SH-SY5Y (cell line): ENCODE data around the gene NXF1.

Experiments
- GATA2 ChIP-seq: IDR thresholded peaks from 2 replicates; pipeline ENCODE4 v1.6.1; 2011; ENCODE audit warnings: mild to moderate bottlenecking, low read depth, low read length
- GATA3 ChIP-seq: IDR thresholded peaks from 2 replicates; pipeline ENCODE4 v1.6.1; 2011; ENCODE audit warnings: low read depth, mild to moderate bottlenecking, low read length, moderate library complexity

NXF1 gene

DNA sequence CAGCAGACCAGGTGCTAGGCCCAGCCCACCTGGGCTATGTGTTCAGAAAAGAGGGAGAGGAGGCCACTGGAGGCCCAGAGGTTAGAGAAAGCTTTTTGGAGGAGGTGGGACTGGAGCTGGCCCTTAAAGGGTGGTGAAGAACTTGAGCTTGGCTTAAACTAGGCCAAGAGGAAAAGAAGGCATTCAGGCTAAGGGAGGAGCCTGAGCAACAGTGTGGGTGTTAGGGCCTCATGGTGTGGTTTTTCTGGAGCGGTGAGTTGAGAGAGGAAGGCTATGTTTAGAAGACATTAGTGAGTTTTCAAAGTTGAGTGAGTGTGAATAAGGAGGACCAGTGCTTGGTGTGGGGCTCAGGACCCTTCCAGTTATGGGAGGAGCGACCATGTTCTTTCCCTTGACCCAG, 27.9 kb downstream of the NXF1 start:
- no peak for TF ChIP-seq GATA3
- no peak for TF ChIP-seq GATA2

DNA sequence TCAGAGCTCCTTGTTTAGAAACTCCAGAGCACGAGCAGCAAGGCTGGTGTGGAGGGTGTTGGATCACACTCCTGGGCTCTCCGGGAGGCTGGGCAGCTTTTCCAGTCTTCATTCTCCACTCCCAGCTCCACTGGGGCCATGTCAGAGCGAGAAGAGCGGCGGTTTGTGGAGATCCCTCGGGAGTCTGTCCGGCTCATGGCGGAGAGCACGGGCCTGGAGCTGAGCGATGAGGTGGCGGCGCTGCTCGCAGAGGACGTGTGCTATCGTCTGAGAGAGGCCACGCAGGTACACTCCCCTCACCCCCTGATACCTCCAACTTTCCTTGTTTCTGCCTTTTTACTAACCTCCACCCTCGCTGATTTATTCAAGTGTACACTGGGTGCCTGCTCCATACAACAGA, 29.6 kb downstream of the NXF1 start:
- TF ChIP-seq GATA2: no peak
- TF ChIP-seq GATA3: no peak

DNA sequence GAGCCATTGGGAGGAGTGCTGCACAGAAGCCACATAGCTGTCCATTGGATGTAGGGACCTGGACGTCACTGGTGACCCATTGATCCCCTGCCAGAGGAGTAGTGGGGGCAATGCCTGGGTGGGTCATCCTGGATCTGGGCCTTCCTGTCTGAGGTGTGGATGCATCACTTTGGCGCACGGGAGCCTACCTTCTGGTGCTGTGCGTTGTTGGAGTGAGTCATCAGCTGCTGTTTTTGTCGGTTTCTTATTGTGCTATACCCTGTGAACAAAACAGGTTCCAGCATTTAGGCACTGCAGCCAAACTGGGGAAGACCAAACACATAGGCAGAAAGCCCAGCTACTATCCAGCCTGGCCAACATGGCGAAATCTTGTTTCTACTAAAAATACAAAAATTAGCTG, 30.8 kb downstream of the NXF1 start:
- TF ChIP-seq GATA3 (no peak), GATA2 (no peak)

DNA sequence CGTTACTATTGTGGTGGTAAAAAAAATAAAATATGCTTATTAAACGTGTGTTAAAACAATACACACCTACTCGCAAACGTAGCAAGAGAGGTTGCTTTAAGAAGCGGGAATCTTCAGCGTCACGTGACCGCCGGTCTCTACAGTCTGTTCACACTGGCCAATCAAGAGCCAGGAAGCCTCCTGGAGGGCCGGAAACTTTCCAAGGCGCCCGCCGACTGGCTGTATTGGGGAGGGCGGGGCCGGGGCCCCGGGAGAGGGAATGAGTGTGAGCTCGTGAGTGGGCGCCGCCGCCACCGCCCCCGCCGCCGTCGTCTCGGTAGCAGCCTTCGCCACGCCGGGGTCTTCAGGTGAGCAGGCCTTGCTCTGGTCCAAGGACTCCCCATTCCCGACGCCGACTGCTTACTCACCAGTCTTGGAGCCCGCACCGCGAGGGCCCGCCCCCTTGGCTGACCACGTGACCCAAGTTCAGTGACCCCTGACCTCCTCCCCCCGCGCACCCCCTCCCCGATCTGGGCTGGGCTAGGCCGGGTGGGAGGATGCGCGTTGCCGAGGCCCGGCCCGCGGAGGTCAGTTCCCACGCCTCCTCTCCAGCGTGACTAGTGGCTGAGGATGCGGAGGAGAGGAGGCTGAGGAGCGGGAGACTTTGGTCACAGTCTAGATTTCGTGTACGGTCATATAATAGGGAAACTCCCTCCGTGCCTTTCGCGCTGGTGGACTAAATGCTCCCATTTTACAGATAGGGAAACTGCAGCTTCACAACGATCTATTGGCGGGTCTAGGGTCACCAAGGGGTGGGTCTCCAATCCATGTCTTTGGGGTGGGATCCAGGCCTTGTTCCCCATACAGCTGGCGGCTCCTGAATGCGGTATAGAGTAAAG, 33.9 kb downstream of the NXF1 start, which contains the start of gene TAF6L:
TSS of gene TAF6L (plus strand) at position 253 of the 878 bp plus-strand sequence. CDS start 4,388 bp downstream, outside the sequence.
- TF ChIP-seq GATA3 (no peak), GATA2 (no peak)

DNA sequence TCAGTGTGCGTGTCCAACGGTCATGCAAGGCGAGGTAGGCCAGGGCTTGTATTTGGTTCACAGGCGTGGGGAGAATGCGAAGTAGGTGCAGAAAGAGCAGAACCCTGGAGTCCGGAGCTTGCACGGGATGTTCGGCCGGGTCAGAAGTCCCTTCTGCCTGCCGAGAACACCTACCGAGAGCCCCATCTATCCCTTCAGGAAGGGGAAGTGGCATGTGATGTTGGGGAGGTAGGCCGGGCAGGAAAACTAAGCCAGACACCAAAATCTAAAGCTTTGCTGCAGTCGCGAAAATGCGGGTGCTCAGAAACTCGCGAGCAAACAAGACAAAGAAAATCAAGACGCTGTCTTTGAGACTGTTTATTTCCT, 34.5 kb downstream of the NXF1 start:
- no peak for TF ChIP-seq GATA2
- TF ChIP-seq GATA3: no peak

DNA sequence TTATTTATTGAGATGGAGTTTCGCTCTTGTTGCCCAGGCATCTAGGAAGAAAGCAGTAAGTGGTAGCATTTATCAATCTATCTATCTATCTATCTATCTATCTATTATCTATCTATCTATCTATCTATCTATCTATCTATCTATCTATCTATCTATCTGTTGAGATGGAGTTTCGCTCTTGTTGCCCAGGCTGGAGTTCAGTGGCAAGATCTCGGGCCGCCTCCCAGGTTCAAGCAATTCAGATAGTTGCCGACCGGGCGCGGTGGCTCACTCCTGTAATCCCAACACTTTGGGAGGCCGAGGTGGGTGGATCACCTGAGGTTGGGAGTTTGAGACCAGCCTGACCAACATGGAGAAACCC, 44.4 kb downstream of the NXF1 start:
- 0 out of 2 replicates have a peak, but pooled peaks have one; percentile 12 for TF ChIP-seq GATA2

DNA sequence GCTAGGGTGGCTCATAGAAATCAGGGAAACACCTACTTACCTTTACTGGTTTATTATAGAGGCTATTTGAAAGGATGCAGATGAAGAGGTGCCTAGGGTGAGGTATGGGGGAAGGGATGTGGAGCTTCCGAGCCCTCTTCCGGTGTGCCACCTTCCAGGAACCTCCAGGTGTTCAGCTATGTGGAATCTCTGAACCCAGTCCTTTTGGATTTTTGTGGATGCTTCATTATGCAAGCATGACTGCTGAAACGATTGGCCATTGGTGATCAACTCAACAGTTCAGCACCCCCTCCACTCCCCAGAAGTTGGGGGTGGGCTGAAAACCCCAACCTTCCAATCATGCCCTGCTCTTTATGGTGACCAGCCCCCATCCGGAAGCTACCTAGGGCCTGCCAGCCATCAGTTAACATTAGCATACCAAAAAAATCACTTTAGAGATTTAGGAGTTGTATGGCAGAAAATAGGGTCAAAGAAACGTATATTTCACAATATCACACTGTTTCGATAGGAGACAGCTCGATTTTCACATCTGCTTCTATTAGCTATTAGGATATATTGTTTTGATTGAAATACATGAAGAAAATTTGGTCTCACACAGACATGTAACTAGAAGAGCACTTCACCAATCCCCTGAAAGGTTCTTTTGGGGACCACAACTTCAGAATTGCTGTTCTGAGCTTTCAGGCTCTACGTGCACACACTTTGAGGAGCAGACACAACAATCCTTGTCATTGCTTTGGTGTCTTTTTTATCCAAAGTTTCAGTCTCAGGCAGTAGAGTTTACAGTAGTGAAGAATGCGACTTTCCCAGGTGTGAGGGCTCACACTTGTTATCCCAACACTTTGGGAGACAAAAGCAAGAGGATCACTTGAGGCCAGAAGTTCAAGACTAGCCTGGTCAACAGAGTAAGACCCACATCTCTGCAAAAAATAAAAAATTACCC, 47.1 kb downstream of the NXF1 start:
- no peak for TF ChIP-seq GATA3

DNA sequence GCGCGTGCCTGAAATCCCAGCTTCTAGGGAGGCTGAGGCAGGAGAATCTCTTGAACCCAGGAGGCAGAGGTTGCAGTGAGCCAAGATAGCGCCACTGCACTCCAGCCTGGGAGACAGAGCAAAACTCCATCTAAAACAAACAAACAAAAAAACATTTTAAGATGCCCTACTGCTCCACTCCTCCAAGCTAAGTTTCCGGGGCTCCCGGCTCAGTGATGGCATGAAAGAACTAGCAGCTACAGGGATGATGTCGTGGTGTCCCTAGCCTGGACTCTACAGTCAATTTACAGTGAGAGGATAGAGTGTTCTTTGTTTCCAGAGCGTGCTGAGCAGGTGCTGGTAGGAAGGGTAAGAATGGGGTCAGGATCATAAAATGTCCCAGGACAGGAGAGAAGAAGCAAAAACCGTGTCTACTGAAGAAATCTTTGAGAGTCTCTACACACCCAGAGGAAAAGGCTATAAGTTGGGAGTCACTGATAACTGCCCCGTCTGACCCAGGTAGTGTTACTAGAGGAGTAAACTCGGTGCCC, 50.1 kb downstream of the NXF1 start:
- TF ChIP-seq GATA2 (no peak), GATA3 (no peak)

DNA sequence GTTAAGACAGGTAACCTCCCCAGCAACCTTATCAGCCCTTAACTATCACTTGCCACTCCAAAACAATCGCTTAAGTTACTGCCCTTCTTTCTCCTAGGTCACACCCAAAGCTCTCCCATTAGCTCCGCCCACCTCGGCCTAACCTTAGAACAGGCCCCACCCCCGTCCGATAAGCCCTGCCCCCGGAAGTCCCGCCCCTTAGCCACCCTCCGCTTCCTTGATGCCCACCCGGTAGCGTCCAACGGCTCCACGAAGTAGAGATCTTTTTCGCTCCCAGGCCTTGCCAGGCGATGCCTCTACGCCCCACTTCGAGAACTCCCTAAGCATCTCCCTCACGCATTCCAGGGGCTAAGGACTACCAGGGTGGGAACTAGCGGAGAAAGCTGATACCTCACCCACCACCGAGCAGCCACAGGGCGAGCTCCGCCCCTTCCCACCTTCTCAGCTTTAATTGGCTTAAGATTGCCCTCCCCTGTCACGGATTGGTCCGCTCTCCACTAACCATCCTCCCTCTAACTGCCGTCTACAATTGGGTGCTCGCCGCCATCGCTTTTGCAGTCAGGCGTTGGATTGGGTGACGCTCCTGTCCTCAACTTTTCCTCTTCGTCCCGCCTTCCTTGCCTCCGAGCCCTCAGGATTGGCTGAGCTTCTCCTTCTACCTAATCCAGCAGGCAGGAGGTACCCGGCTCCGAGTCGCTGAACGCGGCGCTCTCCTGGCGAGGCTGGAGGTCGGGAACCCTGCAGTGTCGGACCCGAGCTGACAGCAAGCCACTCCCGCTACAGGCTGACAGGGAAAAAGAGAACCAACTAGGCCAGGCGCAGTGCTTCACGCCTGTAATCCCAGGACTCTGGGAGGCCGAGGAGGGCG, 51.3 kb downstream of the NXF1 start, which contains the start of gene ZBTB3:
TSS of gene ZBTB3 (minus strand) at position 425 of the 868 bp plus-strand sequence. CDS start 496 bp downstream, outside the sequence.
- TF ChIP-seq GATA2 (no peak), GATA3 (no peak)

DNA sequence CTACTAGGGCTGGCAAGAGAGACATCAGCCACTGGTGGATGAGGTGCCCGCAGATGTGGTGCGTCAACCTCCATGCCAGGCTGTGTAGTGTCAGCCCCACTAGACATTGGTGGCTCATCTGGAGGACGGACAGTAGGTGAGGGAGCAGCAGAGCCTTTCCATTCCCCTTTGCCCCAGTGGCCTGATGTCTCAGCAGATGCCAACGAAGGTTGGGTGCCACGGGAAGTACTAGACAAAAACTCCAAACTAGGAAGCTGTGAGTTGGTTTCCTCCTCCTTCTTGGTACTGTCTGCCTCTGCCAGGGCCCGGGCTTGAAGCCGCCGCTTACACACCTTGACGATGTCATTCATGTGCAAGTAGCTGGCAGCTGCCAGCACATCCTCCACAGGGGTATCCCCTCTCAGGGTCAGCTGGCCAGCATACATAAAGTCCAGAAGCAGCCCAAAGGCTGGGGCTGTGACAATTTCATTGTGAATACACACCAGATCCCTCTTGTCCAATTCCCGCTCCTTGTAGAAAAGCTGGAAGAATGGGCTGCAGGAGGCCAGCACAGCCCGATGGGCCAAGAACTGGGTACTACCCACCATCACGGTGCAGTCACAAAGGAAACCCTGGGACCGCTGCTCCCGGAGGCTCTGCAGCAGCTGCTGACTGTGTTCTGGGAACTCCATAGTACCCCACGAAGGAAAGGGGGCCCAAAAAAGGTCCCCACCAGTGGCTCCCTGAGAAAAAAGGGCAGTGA, 52.1 kb downstream of the NXF1 start:
- TF ChIP-seq GATA2 (no peak), GATA3 (no peak)

DNA sequence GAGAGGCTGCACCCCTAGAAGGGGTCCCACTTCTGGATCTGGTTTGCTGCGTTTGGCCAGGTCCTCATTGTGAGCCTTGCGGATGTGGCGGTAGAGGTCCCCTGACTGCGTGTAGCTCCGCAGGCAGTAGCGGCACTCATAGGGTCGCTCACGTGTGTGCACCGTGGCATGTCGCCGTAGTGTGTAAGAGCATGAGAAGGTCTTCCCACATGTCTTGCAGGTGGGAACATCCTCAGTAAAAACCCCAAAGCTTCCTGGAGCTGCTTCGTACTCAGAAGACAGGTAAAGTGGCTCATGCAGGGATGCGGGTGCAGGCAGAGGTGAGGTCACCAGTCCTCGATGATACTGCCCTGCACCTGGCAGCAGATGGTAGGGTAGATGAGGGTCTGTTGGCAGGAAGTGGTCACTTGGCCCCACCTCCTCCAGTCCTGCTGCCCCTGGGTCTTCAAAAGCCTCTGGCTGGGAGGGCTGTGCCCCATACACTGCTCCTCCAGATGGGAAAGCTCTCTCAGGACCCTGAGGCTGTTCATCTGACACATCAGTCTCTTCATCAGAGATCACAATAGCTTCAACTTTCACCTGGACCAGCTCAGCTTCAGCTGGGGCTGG, 53.0 kb downstream of the NXF1 start:
- TF ChIP-seq GATA2 (no peak), GATA3 (no peak)

DNA sequence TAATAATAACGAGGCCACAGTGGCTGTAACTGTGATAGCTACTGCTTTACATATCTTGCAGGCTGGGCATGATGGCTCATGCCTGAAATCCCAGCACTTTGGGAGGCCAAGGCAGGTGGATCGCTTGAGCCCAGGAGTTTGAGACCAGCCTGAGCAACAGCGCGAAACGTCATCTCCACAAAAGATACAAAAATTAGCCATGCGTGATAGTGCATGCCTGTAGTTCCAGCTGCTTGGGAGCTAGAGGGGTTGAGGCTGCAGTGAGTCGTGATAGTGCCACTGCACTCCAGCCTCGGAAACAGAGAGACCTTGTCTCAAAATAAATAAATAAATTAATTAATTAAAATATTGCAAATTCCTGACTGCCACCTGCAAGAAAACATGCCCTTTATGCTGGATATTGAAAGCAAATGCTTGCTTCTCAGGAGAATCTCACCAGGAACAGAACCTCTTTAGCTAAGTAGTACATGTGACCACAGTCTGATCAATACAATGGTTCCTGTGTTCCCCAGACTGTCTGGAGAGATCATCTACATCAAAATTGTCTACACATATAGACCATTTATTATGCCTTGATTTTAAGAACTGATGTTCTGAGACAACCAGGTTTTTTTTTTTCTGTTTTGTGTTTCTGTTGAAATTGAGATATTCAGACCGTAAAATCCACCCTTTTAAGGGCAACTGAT, 57.6 kb downstream of the NXF1 start:
- TF ChIP-seq GATA2 (no peak), GATA3 (no peak)
